ENCODE results near the gene RASAL2. TPM values are rescaled to one million over a fixed set of nuclear protein-coding genes. Genes with fewer than 3 reads are reported as not detected.
"Not testable (repeated sequence)": the region's sequence is repeated elsewhere in the genome, so short reads cannot be mapped to it uniquely, and the experiment has no call there.

The RASAL2 gene
- total RNA-seq, 1 experiment from 2014 or later = 5.3 TPM

- no peak for DNase-seq (ENCODE audit: low spot score)
These were observed 397.8 kb downstream of the RASAL2 start for GRCh38 chr1:178491721-178492120.

DNA sequence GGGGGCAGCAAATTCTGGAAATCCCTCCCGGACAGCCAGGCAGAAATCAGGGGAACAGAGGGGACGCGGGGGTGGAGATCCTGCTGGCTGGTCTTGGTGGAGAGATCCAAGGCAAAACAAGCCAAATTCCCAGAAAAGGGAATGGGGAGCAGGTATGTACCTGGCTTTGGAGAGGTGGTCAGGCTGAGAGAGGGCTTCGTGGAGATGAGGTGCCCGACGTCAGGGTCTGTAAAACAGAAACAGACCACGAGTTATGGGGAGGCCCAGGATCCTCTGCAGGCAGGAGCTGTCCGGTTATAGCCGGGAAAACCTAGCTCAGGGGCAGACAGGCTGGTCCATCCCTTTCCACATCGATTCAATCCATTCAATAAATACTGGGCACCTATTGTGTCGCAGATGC, 398.4 kb downstream of the RASAL2 start:
- no peak for DNase-seq (ENCODE audit: low spot score)

DNA sequence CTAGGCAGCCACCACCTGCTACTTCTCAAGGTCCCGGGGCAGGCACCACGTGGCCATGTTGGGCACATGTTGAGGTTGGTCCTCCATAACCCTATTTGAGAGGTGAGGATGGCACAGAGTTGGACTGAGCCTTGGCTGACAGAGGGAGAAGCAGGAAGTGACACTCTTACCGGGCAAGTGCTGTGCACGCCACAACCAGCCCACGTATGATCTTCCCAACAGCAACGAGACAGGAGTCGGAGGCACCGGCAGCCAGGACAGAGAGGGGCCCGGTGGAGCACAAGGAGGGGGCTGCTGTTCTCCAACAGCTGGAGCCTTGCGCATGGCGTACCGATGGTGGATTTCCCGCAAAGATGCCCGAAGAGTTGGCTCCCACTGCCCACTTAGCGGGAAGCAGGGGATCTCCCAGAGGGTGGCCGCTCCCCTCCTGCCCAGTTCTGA, 399.4 kb downstream of the RASAL2 start:
- no peak for DNase-seq (ENCODE audit: low spot score)

DNA sequence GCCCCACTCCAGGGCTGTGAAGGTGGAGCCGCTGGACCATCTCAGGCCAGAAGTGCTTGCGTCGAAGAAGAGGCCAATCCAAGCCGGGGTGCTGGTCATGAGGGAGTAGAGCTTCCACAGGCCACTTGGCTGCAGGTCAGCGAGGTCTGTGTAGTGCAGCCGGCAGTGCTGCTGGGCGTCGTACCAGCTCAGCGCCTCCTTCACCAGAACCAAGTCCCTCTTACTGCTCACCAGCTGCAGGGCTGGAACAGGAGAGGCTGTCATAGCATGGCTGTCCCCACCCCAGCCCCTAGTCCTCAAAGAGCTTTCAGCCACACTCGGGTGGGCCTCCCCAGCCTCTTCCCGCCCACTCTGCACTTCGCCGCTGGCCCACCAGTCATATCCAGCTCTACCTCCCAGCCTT, 400.7 kb downstream of the RASAL2 start:
- DNase-seq (ENCODE audit: low spot score) = no peak

DNA sequence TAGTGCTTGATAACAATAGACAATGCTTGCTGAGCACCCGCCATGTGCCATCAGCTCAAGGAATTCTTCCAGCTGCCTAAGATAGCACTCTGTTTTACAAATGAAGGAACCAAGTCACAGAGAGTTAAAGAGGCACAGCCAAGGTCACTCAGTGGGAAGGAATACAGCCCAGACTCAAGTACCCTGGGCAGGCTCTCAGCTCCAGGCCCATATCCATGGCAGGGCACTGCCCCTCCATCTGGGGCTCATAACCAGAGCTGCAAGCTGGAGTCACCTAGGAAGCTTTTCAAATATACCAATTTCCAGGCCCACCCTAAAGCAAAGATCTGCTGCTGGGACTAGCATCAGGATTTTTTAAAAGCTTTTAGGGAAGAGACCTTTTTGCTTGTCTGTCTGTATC, 401.3 kb downstream of the RASAL2 start:
- DNase-seq (ENCODE audit: low spot score) = no peak

DNA sequence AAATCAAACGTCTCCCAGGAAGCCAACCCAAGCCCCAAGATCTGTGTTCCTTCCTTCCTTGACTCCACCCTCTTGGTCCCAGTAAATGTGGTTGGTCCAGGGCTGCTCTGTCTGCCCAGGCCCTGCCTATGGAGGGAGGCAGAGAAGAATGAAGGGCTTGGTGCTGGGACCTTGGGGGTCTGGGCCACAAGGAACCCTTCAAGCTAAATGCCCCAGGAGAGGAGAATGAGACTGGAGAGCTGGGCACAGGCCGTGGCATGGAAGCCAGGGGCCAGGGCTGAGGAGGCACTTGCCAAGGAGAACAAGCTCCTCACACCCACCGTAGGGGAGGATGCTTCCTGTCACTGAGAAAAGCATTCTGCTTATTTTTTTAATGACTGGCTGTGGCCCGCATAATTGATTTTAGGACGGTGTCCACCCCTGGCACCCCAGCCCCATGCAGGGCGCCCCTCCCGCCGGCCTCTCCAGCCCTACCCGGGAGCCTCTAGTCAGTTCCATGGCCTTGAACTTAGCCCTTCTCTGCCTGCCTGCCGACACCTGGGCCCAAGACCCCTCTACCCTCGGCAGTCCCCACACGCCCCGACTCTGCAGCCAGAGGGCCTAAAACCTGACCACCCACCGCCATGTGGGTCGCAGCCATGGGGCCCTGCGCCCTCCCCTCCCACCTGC, 402.0 kb downstream of the RASAL2 start:
- no peak for DNase-seq (ENCODE audit: low spot score)

GRCh38 chr1:178496410-178497135, 402.7 kb downstream of the RASAL2 start, which contains the start of gene CLEC20A:
TSS of gene CLEC20A (minus strand) at chr1:178496964. CDS start at chr1:178496939, 25 bp downstream.
- no peak for DNase-seq (ENCODE audit: low spot score)

DNA sequence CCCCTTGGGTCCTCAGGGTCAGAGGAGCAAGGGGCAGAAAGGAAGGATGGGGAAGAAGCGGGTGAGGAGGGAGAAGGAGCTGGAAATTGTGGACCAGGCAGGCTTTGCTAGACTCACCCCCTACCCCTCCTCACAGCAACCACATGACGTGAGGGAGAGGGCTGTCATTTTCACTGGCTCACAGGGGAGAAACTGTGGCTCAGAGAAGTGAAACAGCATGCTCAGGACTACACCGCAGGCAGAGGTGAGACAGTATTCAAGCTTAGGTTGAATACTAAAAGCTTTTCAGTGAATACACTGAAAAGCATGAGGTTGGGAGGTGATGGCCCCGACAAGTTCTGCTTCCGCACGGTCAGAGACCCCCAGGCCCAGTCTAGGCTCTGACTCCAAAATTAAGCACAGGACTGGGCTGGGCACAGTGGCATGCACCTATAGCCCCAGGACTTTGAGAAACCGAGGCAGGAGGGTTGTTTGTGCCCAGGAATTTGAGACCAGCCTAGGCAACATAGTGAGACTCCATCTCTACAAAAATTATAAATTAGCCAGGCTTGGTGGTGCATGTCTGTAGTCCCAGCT, 404.1 kb downstream of the RASAL2 start:
- no peak for DNase-seq (ENCODE audit: low spot score)

DNA sequence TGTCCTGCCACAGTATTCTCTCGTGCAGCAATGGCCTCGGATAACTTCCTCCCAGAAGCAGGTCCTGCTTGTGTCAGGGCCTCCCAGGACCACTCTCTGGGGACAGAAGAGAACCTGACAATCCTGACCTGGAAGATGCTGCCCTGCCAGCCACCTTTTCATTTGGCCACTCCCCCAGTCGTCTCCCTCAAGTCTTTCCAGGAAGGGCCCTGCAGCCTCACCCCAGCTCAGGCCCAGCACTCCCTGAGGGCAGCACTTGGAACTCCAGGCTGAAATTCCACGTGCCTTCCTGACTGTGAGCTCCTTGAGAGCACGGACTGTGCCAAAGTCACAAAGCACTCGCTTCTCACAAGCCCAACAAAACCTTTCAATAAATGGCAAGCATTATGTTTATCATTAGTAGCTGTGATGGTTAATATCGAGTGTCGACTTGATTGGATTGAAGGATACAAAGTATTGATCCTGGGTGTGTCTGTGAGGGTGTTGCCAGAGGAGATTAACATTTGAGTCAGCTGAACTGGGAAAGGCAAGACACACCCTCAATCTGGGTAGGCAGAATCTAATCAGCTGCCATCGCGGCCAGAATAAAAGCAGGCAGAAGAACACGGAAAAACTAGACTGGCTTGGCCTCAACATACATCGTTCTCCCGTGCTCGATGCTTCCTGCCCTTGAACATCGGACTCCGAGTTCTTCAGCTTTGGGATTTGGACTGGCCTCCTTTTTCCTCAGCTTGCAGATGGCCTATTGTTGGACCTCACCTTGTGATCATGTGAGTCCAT, 405.2 kb downstream of the RASAL2 start:
- no peak for DNase-seq (ENCODE audit: low spot score)

GRCh38 chr1:178500091-178500770, 406.3 kb downstream of the RASAL2 start:
- DNase-seq (ENCODE audit: low spot score) = peak; percentile 16

DNA sequence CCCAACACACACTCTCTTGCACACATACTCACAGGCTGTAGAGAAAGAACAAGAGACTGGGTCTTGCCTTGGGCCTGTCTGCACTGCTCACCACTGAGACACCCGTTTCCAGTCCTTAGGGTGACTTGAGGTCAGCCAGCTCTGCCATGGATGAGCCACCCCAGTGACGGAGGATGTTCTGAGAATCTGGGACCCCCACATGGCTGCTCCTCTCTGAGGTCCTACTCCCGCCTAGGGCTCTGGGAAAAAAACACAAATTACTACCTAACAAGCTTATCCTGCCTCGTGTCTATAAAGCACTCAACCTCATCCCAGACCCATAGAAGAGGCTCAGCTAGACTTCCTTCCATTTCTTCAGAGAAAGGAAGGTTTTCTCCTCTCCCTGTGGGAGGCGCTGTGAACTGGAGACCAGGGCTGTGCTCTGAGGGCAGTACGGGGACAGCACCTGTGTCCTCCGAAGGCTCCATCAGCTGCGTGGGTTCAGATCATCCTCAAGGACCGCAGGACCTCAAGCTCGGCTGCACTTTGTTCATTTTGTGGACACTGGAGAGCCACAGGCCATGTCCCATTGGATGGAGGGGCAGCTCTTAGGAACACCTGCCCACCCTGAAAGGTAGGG, 407.1 kb downstream of the RASAL2 start:
- DNase-seq (ENCODE audit: low spot score) = no peak

DNA sequence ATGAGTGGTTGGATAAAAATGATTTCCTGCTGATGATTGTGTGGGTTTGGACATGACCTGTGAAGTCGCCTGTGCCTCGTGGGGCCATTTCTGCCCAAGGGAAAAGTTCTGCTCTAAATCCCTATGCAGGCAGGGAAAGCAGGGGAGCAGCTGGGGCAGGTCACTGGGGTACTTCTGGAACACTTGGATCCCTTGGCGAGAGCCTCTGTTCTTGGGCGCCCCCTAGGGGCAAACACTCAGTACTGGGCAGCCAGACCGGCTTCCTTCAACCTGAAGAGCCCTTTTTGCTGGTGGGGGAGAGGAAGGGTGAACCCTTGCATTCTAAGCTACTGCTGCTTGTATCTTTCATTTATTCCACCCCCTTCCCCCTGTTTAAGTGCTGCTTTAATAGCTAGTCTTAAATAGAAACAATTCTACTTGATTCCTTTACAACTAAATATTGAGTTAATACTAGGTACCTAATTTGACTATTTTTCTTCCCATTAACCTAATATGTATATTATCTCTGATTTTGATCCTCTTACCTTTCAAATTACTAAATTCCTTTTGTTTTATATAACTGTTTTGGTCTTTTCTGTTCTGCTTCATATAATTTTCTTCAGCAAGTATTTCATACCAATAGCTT, 407.9 kb downstream of the RASAL2 start:
- DNase-seq (ENCODE audit: low spot score) = peak; percentile 42

GRCh38 chr1:178502330-178502714, 408.4 kb downstream of the RASAL2 start:
- no peak for DNase-seq (ENCODE audit: low spot score)

GRCh38 chr1:178502856-178503255, 409.0 kb downstream of the RASAL2 start:
- no peak for DNase-seq (ENCODE audit: low spot score)

DNA sequence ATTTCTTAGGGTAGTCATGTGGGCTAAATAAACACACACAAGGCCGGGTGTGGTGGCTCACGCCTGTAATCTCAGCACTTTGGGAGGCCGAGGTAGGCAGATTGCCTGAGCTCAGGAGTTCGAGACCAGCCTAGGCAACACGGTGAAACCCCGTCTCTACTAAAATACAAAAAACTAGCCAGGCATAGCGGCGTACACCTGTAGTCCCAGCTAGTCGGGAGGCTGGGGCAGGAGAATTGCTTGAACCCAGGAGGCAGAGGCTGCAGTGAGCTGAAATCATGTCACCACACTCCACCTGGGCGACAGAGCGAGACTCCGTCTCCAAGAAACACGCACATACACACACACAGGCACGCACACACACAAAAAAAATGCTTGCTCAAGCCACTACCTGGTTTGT, 409.4 kb downstream of the RASAL2 start:
- DNase-seq (ENCODE audit: low spot score) = not testable (repeated sequence)

GRCh38 chr1:178503849-178504248, 409.9 kb downstream of the RASAL2 start:
- DNase-seq (ENCODE audit: low spot score) = no peak

- no peak for DNase-seq (ENCODE audit: low spot score)
These were observed 410.4 kb downstream of the RASAL2 start for GRCh38 chr1:178504286-178504685.

GRCh38 chr1:178506177-178506576, 412.3 kb downstream of the RASAL2 start:
- no peak for DNase-seq (ENCODE audit: low spot score)

GRCh38 chr1:178506669-178507068, 412.8 kb downstream of the RASAL2 start:
- DNase-seq (ENCODE audit: low spot score) = no peak

DNA sequence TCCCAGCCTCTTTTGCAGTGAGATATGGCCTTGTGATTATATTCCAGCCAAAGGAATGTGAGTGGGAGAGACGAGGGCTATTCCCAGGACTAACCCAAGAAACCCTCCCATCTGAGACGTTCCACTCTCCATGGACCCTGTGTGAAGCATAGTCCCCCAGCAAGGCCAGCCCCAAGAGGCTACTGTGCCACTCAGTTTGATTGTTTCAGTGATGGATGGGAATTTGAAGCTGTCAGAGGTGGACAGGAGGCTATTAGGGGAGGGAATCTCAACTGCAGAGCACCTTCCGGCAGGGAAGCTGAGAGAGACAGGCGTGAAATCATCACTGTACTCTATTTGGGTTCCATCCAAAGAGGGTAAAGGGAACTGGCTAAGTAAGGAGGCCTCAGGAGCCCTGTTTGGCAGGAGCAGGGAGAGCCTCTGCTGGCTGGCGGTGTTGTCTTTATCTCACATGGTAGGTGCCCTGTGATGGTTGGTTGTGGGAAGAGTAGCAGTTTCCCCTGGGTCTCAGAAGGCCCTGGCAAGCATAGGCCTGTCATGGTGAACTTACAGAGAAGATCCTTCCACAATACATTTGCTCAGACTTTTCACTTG, 415.6 kb downstream of the RASAL2 start:
- no peak for DNase-seq (ENCODE audit: low spot score)
